MM.1S (cell line): ENCODE results near the gene GUCA1A.

Experiments used
- CTCF ChIP-seq: fragments of 300-600 bp; sonication (generic); IDR thresholded peaks from 2 replicates; pipeline ENCODE4 v1.5.1; 2016; ENCODE audit warnings: antibody characterized with exemption, low read length, mixed read lengths
- EZH2 ChIP-seq: fragments of 300-600 bp; sonication (generic); optimal IDR thresholded peaks from 2 replicates; pipeline ENCODE3; 2017; ENCODE audit warnings: low read depth, mild to moderate bottlenecking, antibody characterized with exemption, low read length, mixed read lengths

- TF ChIP-seq CTCF: peak; percentile 26; the same call in 1 of the 2 replicates
- no peak for TF ChIP-seq EZH2
Measured at GRCh38 chr6:42136508-42137193, 36.5 kb upstream of the GUCA1A start.
